Muscle of leg (tissue), 16 donors: ENCODE data around the gene MC1R. TPM values are rescaled to one million over a fixed set of nuclear protein-coding genes. Genes with fewer than 3 reads are reported as not detected.
"Not testable (repeated sequence)": the region's sequence is repeated elsewhere in the genome, so short reads cannot be mapped to it uniquely, and the experiment has no call there.

Experiments
- DNase-seq: peaks from one replicate; pipeline ENCODE4 v3.0.0; 2013
- H3K27ac ChIP-seq: one replicate; pipeline ENCODE4 v1.5.1; 2013; ENCODE audit warnings: mild to moderate bottlenecking, low read length, control low read depth
- H3K27me3 ChIP-seq: one replicate; pipeline ENCODE4 v1.6.1; 2013; ENCODE audit warnings: low read length; ENCODE audit not compliant: control insufficient read depth, insufficient read depth
- H3K36me3 ChIP-seq: one replicate; pipeline ENCODE4 v1.6.1; 2013; ENCODE audit warnings: low read length; ENCODE audit not compliant: control insufficient read depth, insufficient read depth
- H3K4me1 ChIP-seq: one replicate; pipeline ENCODE4 v1.6.1; 2013; ENCODE audit warnings: low read length; ENCODE audit not compliant: control insufficient read depth, insufficient read depth
- H3K4me3 ChIP-seq: one replicate; pipeline ENCODE4 v1.5.1; 2013; ENCODE audit warnings: low read length, control low read depth
- H3K9me3 ChIP-seq: replicated peaks from 2 replicates; pipeline ENCODE4 v1.6.1; 2013; ENCODE audit warnings: low read depth, low read length; ENCODE audit not compliant: control insufficient read depth
- WGBS: methylation state at CpG from one replicate; pipeline ENCODE4 v1.1.5; 2013; ENCODE audit warnings: missing lambda C conversion rate; ENCODE audit not compliant: insufficient coverage; 5-methylcytosine and 5-hydroxymethylcytosine counted together
- long read RNA-seq, 11 donors: transcript quantifications; one replicate each; lab custom pipeline, GENCODE V29; 2026
- polyA plus RNA-seq, 8 donors: library from polyadenylated mRNA; unstranded; fragments of 120-200 nt; gene quantifications; one replicate each; pipeline versions ENCODE4 v1.2.1 to v1.2.3, GENCODE V29; 2013; ENCODE audit warnings: inconsistent platforms in 1 of 8, low replicate concordance in 1 of 8; ENCODE audit not compliant: insufficient read length in 8 of 8, insufficient read depth in 1 of 8
- total RNA-seq: library from RNA; stranded (reverse); fragments of 120-200 nt; gene quantifications from one replicate; pipeline ENCODE4 v1.2.4, GENCODE V29; 2013

Gene MC1R
- total RNA-seq (1.6 TPM), polyA plus RNA-seq (1 to 10 TPM; 1.4 to 3.4 (median 2.5) TPM)
- long read RNA-seq, donor 1, partial matches to known transcripts: 0 of 1 reads
- long read RNA-seq, donor 1, other reads (novel, unspliced or antisense): 0 of 1 reads
- long read RNA-seq, donor 2: 0 reads
- long read RNA-seq, donor 3, partial matches to known transcripts: 0 of 1 reads
- long read RNA-seq, donor 3, other reads (novel, unspliced or antisense): 0 of 1 reads
- long read RNA-seq, donor 4, partial matches to known transcripts: 0 of 1 reads
- long read RNA-seq, donor 4, other reads (novel, unspliced or antisense): 0 of 1 reads
- long read RNA-seq, donor 5, partial matches to known transcripts: 0 of 2 reads
- long read RNA-seq, donor 5, other reads (novel, unspliced or antisense): 0 of 2 reads
- long read RNA-seq, donor 6, partial matches to known transcripts: 0 of 2 reads
- long read RNA-seq, donor 6, other reads (novel, unspliced or antisense): 0 of 2 reads
- long read RNA-seq, donor 7: 0 reads
- long read RNA-seq, donor 8: 0 reads
- long read RNA-seq, donor 9, partial matches to known transcripts: 0 of 1 reads
- long read RNA-seq, donor 9, other reads (novel, unspliced or antisense): 0 of 1 reads
- long read RNA-seq, donor 10, partial matches to known transcripts: 0 of 1 reads
- long read RNA-seq, donor 10, other reads (novel, unspliced or antisense): 0 of 1 reads
- long read RNA-seq, donor 11, partial matches to known transcripts: 0 of 1 reads
- long read RNA-seq, donor 11, other reads (novel, unspliced or antisense): 0 of 1 reads

DNA sequence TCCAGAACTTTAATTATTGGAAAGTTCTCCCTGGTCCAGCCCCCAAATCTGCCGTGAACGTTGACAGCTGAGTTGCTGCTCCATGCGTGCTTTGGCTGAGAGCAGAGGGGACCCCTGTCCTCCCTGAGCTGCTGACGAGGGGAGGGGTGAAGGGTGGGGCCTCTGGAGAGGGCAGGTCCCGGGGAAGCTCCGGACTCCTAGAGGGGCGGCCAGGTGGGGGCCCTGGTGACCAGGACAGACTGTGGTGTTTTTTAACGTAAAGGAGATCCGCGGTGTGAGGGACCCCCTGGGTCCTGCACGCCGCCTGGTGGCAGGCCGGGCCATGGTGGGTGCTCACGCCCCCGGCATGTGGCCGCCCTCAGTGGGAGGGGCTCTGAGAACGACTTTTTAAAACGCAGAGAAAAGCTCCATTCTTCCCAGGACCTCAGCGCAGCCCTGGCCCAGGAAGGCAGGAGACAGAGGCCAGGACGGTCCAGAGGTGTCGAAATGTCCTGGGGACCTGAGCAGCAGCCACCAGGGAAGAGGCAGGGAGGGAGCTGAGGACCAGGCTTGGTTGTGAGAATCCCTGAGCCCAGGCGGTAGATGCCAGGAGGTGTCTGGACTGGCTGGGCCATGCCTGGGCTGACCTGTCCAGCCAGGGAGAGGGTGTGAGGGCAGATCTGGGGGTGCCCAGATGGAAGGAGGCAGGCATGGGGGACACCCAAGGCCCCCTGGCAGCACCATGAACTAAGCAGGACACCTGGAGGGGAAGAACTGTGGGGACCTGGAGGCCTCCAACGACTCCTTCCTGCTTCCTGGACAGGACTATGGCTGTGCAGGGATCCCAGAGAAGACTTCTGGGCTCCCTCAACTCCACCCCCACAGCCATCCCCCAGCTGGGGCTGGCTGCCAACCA, at the start of gene MC1R:
Gene MC1R (plus strand): TSS at position 410 of the 895 bp plus-strand sequence. CDS start 397 bp downstream, at position 807.
- DNase-seq: peak; percentile 22
- Histone ChIP-seq H3K27me3 (peaks cover 55% of the 10 kb centered on the region), H3K36me3 (no peaks in the 10 kb centered on the region), H3K4me1 (peaks cover 38% of the 10 kb centered on the region), H3K4me3 (peak within 1 kb of the TSS; percentile 34), H3K9me3 (no peaks in the 10 kb centered on the region), H3K27ac (no peak within 1 kb of the TSS)
- 6% methylated on average over 17 of the region's 23 CpGs for WGBS

DNA sequence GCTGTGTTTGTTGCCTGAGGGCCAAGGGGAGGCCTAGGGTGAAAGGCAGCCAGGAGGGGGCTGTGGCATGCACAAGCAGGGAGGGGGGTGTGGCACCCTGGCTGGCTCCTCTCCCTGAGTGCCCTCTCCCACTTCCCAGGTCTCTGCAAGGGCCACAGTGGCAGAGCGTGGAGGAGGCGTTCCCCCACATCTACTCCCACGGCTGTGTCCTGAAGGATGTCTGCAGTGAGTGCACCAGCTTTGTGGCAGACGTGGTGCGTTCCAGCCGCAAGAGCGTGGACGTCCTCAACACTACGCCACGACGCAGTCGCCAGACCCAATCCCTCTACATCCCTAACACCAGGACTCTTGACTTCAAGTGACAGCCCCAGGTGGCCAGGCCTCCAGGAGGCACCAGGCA, 48.8 kb upstream of the MC1R start:
- no peak overlapping the region for H3K4me3 ChIP-seq
- WGBS: 91% methylated on average over 6 of the region's 12 CpGs
- H3K4me1 ChIP-seq: peaks cover 15% of the 10 kb centered on the region
- no peak for DNase-seq
- no peaks in the 10 kb centered on the region for H3K27me3 ChIP-seq
- no peak overlapping the region for H3K27ac ChIP-seq
- peaks cover 5% of the 10 kb centered on the region for H3K36me3 ChIP-seq
- H3K9me3 ChIP-seq: peaks cover 9% of the 10 kb centered on the region

DNA sequence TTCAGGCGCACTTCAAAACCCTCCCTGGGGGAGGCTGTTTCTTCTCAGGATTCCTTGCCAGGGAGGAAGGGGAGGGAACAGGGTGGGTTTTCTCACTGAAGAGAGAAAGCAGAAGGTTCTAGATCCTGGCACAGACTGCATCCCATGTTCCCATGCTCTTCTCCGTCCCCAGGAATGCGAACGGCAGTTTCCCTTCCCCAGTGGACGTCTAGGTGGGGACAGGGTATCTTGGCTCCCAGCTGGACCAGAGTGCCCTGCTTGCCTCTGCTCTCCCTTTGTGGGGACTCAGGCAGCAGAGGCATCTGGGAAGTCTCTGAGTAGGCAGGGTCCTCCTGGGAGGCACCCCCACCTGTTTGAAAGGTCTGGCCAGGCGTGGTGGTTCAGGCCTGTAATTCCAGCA, 48.2 kb upstream of the MC1R start:
- Histone ChIP-seq H3K4me1 (peaks cover 17% of the 10 kb centered on the region), H3K9me3 (peaks cover 9% of the 10 kb centered on the region), H3K4me3 (no peak overlapping the region), H3K27me3 (no peaks in the 10 kb centered on the region), H3K36me3 (peaks cover 9% of the 10 kb centered on the region), H3K27ac (no peak overlapping the region)
- no peak for DNase-seq
- WGBS: 85% methylated on average over 2 of the region's 6 CpGs

DNA sequence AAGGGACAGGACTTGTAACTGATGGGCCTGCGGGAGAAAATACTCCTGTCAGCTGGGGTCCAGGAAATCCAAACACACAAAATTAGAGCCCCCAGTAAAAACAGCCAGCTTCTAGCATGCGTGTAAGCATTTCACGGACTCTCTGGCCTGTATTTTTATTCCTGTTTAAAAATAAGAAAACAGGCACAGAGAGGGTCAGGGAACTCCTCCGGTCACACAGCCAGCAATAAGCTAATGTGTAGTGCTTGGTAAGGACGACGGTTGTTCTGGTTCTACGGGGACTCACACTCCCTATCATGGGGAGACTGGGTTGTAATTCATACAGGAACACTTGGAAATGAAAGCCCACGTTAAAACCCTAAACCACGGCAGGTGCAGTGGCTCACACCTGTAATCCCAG, 46.8 kb upstream of the MC1R start:
- H3K36me3 ChIP-seq: peaks cover 13% of the 10 kb centered on the region
- no peak overlapping the region for H3K27ac ChIP-seq
- H3K4me1 ChIP-seq: peaks cover 17% of the 10 kb centered on the region
- WGBS: 93% methylated on average over 3 of the region's 9 CpGs
- H3K27me3 ChIP-seq: no peaks in the 10 kb centered on the region
- H3K4me3 ChIP-seq: no peak overlapping the region
- H3K9me3 ChIP-seq: peaks cover 9% of the 10 kb centered on the region
- no peak for DNase-seq

DNA sequence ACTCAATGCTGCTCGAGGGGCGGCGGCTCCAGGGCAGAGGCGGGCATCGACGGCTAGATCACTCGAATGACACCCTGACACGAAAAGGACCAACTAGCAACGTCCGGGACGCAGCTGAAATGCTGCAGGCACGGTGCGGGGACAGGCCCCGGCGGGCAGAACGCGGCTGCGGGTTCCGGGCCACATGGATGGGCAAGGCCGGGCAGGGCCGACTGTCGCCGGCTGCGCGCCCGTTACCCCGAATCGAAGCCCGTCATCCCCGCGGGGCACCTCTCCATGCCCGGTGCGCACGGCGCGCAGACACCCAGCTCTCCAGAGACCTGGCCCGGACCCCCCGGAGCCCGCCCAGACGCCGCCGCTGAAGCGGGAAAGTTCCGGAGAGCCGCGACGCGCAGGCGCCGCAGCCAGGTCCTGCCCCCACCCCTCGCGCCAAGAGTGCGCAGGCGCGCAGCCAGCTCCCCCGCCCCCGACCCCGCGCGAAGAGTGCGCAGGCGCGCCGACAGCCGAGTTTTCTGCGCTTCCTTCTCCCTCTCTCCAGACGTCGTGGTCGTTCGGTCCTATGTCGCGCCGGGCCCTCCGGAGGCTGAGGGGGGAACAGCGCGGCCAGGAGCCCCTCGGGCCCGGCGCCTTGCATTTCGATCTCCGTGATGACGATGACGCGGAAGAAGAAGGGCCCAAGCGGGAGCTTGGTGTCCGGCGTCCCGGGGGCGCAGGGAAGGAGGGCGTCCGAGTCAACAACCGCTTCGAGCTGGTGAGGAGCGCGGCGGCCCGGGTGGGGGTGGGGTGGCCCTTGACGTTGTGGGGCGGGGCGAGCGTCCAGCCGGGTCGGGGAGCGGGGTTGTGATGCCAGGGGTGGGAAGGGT, 45.3 kb upstream of the MC1R start, which contains the start of gene TCF25:
Gene TCF25 (plus strand): TSS at position 484 of the 863 bp plus-strand sequence. CDS start 76 bp downstream, at position 560.
- H3K27ac ChIP-seq: peak within 1 kb of the TSS; percentile 100
- DNase-seq: peak; percentile 94
- WGBS: under 1% methylated on average over 104 of the region's 104 CpGs
- peaks cover 17% of the 10 kb centered on the region for H3K4me1 ChIP-seq
- H3K36me3 ChIP-seq: peaks cover 14% of the 10 kb centered on the region
- no peaks in the 10 kb centered on the region for H3K27me3 ChIP-seq
- no peaks in the 10 kb centered on the region for H3K9me3 ChIP-seq
- peak within 1 kb of the TSS; percentile 88 for H3K4me3 ChIP-seq

DNA sequence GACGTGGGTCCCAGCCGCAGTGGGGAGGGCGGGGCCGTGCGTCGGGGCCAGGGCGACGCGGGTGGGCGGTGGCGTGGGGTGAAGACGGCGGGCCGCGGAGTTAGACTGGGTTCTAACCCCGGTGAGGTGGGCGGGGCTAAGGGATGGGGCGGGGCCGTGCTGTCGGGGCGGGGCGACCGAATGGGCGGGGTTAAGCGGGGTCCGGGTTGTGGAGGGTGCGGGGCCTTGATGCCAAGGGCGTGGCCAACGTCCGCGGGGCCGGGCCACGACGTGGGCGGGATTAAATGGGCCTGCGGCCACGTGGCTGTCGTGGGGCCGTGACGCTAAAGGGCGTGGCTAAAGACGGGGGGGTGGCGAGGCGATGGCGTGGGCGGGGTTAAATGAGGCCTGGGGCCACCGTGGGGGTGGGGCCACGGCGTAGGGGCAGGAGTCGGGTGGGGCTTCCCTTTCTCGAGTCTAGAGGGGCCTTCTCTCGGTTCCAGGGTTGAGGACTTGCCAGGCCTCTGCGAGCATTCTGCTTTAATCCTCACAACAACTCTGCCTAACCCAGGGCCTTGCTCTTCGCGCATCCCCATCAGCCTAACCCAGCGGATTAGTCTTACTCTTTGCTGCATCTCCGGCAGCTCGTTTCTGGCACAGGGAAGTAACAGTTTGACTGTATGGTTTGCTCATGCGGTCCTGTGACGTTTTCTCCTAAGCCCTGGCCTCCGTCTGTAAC, 44.5 kb upstream of the MC1R start:
- Histone ChIP-seq H3K9me3 (no peaks in the 10 kb centered on the region), H3K4me3 (peak overlapping the region; percentile 88), H3K27me3 (no peaks in the 10 kb centered on the region), H3K27ac (peak overlapping the region; percentile 100), H3K4me1 (peaks cover 17% of the 10 kb centered on the region), H3K36me3 (peaks cover 21% of the 10 kb centered on the region)
- DNase-seq: peak; percentile 97
- WGBS: under 1% methylated on average over 54 of the region's 61 CpGs

DNA sequence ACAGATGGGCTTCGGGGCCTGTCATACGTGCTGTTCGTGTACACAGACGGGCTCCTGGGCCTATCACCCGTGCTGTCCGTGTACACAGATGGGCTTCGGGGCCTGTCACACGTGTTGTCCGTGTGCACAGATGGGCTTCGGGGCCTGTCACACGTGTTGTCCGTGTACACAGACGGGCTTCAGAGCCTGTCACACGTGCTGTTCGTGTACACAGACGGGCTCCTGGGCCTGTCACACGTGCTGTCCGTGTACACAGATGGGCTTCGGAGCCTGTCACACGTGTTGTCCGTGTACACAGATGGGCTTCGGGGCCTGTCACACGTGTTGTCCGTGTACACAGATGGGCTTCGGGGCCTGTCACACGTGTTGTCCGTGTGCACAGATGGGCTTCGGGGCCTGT, 39.5 kb upstream of the MC1R start:
- peaks cover 61% of the 10 kb centered on the region for H3K36me3 ChIP-seq
- H3K9me3 ChIP-seq, H3K4me3 ChIP-seq, H3K4me1 ChIP-seq, DNase-seq, H3K27ac ChIP-seq, H3K27me3 ChIP-seq: not testable (repeated sequence)
- 98% methylated on average over 18 of the region's 28 CpGs for WGBS

DNA sequence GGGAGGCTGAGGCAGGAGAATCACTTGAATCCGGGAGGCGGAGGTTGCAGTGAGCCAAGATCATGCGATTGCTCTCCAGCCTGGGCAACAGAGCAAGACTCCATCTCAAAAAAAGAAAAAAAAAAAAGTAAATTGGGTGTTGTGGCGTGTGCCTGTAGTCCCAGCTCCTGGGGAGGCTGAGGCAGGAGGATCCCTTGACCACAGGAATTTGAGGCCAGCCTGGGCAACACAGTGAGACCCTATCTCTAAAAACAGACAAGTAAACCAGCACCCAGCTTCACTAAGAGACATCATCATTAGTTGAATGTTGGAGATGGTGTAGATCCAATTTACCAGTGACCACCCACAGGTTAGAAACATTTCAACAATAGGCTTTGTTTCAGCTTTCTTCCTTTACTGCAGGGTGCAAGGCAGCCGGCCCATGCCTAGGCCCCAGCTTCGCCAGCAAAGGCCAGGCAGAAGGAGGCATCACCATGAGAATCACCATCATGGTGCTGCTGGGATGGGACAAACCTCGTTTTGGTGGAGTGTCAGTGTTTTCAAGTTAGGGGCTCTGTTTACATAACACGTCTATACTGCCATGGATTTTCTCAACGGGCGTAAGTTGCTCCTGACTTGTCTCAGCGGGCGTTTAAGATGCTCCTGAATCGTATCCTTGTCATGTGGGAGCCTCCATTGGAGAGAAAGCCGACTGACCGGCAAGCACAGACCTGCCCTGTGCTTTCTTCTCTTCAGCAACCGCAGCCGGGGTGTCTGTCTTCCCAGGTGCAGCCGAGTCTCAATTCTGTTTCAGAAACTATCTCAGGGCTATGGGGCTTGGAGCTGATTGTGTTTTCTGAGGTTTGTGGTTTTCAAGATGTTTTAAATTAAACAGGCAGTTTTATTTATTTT, 37.9 kb upstream of the MC1R start:
- no peak overlapping the region for H3K27ac ChIP-seq
- no peaks in the 10 kb centered on the region for H3K9me3 ChIP-seq
- H3K36me3 ChIP-seq: peaks cover 62% of the 10 kb centered on the region
- no peaks in the 10 kb centered on the region for H3K27me3 ChIP-seq
- DNase-seq: no peak
- WGBS: 88% methylated on average over 10 of the region's 18 CpGs
- H3K4me1 ChIP-seq: no peaks in the 10 kb centered on the region
- no peak overlapping the region for H3K4me3 ChIP-seq
